CD4-positive, CD25-positive, alpha-beta regulatory T cell (primary cell): ENCODE measurements around the gene MAN1A1. TPM values are rescaled to one million over a fixed set of nuclear protein-coding genes. Genes with fewer than 3 reads are reported as not detected.

Experiments used
- ATAC-seq, 2 donors: fragments of 150-1000 bp; cut with Tn5 transposase; one replicate each; pipeline ENCODE4 v1.10.0; 2021; ENCODE audit warnings: low read depth in 2 of 2, moderate number of reproducible peaks in 2 of 2, moderate library complexity in 1 of 2
- DNase-seq, 3 donors: peaks; one replicate each; pipeline versions ENCODE4 v3.0.0 to v3.0.0-alpha.2; 2012 to 2022; ENCODE audit warnings: mixed read lengths in 1 of 3
- H3K27ac ChIP-seq: one replicate; pipeline ENCODE4 v1.7.0; 2013; ENCODE audit warnings: mild to moderate bottlenecking, low read length; ENCODE audit not compliant: insufficient read depth, poor library complexity, severe bottlenecking
- H3K27me3 ChIP-seq: one replicate; pipeline ENCODE4 v1.7.0; 2013; ENCODE audit warnings: low read length; ENCODE audit not compliant: control insufficient read depth, insufficient read depth
- H3K36me3 ChIP-seq: one replicate; pipeline ENCODE4 v1.7.0; 2013; ENCODE audit warnings: mild to moderate bottlenecking, low read length, moderate library complexity; ENCODE audit not compliant: control insufficient read depth, insufficient read depth
- H3K4me1 ChIP-seq: 2 replicates; pipeline ENCODE4 v1.7.0; 2013; ENCODE audit warnings: mild to moderate bottlenecking, low read length; ENCODE audit not compliant: insufficient read depth, control insufficient read depth, poor library complexity, severe bottlenecking
- H3K4me3 ChIP-seq: one replicate; pipeline ENCODE4 v1.7.0; 2013; ENCODE audit warnings: low read depth, mild to moderate bottlenecking, low read length, moderate library complexity
- H3K9me3 ChIP-seq, 2 experiments: 1 replicate in 1 of 2; 2 replicates in 1 of 2; pipeline ENCODE4 v1.7.0; 2013; ENCODE audit warnings: low read length in 2 of 2, mild to moderate bottlenecking in 1 of 2, moderate library complexity in 1 of 2; ENCODE audit not compliant: control insufficient read depth in 2 of 2
- H3K27ac Mint-ChIP-seq, 3 donors: one replicate each; pipeline ENCODE4 v1.8.0; 2020 to 2022; ENCODE audit warnings: mild to moderate bottlenecking in 3 of 3, mixed read lengths in 3 of 3, moderate library complexity in 2 of 3
- H3K27me3 Mint-ChIP-seq: one replicate; pipeline ENCODE4 v1.8.0; 2022; ENCODE audit warnings: mild to moderate bottlenecking, mixed read lengths
- H3K36me3 Mint-ChIP-seq: one replicate; pipeline ENCODE4 v1.8.0; 2020; ENCODE audit warnings: mixed read lengths
- H3K4me1 Mint-ChIP-seq, 4 donors: one replicate each; pipeline ENCODE4 v1.8.0; 2020 to 2022; ENCODE audit warnings: mixed read lengths in 4 of 4, mild to moderate bottlenecking in 1 of 4
- H3K4me3 Mint-ChIP-seq, 4 donors: one replicate each; pipeline ENCODE4 v1.8.0; 2020 to 2022; ENCODE audit warnings: mild to moderate bottlenecking in 4 of 4, mixed read lengths in 4 of 4, moderate library complexity in 3 of 4
- H3K9me3 Mint-ChIP-seq, 7 donors: one replicate each; pipeline ENCODE4 v1.8.0; 2020 to 2022; ENCODE audit warnings: mixed read lengths in 7 of 7, mild to moderate bottlenecking in 3 of 7, moderate library complexity in 2 of 7
- polyA plus RNA-seq, 4 donors: library from polyadenylated mRNA; unstranded; fragments of 300-500 nt; fragmentation: Illumina TruSeq; gene quantifications; one replicate each; pipeline ENCODE4 v1.2.3, GENCODE V29; 2021
- total RNA-seq: library from RNA; stranded (reverse); gene quantifications from one replicate; pipeline ENCODE4 v1.2.3, GENCODE V29; 2022

MAN1A1 gene
- total and polyA plus RNA-seq, 5 donors from 2014 or later = 10.7 to 20.6 (median 13.6) TPM

DNA sequence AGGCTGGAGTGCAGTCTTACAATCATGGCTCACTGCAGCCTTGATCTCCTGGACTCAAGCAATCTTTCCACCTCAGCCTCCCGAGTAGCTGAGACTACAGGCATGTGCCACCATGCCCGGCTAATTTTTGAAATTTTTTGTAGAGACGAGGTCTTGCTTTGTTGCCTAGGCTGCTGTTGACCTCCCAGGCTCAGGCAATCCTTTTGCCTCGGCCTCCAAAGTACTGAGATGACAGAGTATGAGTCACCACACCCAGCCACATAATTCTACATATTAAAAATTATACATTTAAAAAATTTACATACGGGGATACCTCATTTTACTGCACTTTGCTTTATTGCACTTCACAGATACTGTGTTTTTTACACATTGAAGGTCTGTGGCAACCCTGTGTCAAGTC, 115.1 kb downstream of the MAN1A1 start:
- no peak overlapping the region for H3K4me3 Mint-ChIP-seq
- Histone ChIP-seq H3K27ac (no peak overlapping the region), H3K36me3 (peaks cover 3% of the 10 kb centered on the region), H3K9me3 (no peaks in the 10 kb centered on the region), H3K27me3 (no peaks in the 10 kb centered on the region), H3K4me1 (no peaks in the 10 kb centered on the region), H3K4me3 (no peak overlapping the region)
- DNase-seq (peak in 1 of 3 donors; percentile 7), ATAC-seq (no peak)
- peaks cover 25% of the 10 kb centered on the region for H3K36me3 Mint-ChIP-seq
- peaks cover 4% of the 10 kb centered on the region for H3K27me3 Mint-ChIP-seq
- H3K27ac Mint-ChIP-seq = no peak overlapping the region
- peaks cover 0 to 2% (median 0%) of the 10 kb centered on the region in 7 donors for H3K9me3 Mint-ChIP-seq
- peaks cover 0 to 12% (median 0%) of the 10 kb centered on the region in 4 donors for H3K4me1 Mint-ChIP-seq

DNA sequence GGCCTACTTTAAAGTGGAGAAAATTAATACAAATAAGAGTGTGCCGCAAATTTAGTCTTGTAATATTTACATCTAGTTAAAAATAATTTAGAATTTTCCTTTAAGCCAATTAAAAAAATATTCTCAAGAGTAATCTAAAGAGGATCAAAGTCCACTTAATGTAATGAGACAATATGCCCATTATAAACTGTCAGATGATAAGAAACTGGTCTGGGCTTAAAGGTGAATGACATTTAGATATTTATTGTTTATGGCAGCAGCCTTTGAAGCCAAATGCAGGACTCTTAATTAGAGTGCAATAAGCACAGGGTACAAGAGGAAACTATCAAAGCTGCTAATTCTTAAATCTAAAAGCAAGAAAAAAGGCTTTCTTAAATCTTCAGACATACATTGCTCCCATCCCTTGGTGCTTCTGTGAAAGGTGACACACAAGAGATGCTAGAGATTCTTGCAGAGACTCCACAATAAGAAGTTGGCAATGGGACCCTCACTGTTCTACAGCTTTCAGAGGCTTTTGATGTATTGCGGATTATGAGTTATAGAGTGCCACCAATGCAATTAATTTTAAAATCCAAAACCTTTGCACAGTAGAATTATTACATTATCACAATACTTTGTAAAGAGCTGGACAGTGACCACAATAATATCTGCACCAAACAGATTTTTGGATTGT, 116.1 kb downstream of the MAN1A1 start:
- H3K27me3 Mint-ChIP-seq = peaks cover 4% of the 10 kb centered on the region
- no peak for DNase-seq
- no peak overlapping the region for H3K4me3 Mint-ChIP-seq
- no peak for ATAC-seq
- Histone ChIP-seq H3K4me1 (no peaks in the 10 kb centered on the region), H3K27ac (no peak overlapping the region), H3K4me3 (no peak overlapping the region), H3K9me3 (no peaks in the 10 kb centered on the region), H3K36me3 (peaks cover 3% of the 10 kb centered on the region), H3K27me3 (no peaks in the 10 kb centered on the region)
- H3K36me3 Mint-ChIP-seq = peaks cover 25% of the 10 kb centered on the region
- H3K27ac Mint-ChIP-seq = no peak overlapping the region
- peaks cover 0 to 2% (median 0%) of the 10 kb centered on the region in 7 donors for H3K9me3 Mint-ChIP-seq
- peaks cover 0 to 10% (median 0%) of the 10 kb centered on the region in 4 donors for H3K4me1 Mint-ChIP-seq

DNA sequence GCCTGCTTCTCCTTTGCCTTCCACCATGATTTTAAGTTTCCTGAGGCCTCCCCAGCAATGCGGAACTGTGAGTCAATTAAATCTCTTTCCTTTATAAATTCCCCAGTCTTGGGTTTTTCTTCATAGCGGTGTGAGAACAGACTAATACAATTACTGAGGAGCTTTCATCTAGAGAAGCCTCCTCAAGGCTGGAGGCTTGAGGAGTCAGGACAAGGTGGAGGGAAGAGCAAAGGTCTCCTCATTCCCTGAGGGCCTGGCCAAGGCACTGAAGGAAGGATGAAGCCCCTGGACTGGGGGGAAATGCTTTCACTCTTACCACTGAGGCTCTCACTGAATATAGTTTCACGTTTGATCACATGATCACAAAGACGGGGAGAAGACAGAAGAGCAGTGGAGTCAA, 118.2 kb downstream of the MAN1A1 start:
- H3K4me3 ChIP-seq = no peak overlapping the region
- H3K4me1 Mint-ChIP-seq = peaks cover 0 to 5% (median 0%) of the 10 kb centered on the region in 4 donors
- no peaks in the 10 kb centered on the region for H3K4me1 ChIP-seq
- no peak overlapping the region for H3K27ac Mint-ChIP-seq
- H3K9me3 Mint-ChIP-seq = peaks cover 0 to 2% (median 0%) of the 10 kb centered on the region in 7 donors
- H3K27me3 ChIP-seq = no peaks in the 10 kb centered on the region
- no peak overlapping the region for H3K27ac ChIP-seq
- H3K9me3 ChIP-seq = no peaks in the 10 kb centered on the region
- DNase-seq (no peak), ATAC-seq (no peak)
- H3K27me3 Mint-ChIP-seq = peaks cover 4% of the 10 kb centered on the region
- peaks cover 26% of the 10 kb centered on the region for H3K36me3 Mint-ChIP-seq
- no peaks in the 10 kb centered on the region for H3K36me3 ChIP-seq
- no peak overlapping the region for H3K4me3 Mint-ChIP-seq

DNA sequence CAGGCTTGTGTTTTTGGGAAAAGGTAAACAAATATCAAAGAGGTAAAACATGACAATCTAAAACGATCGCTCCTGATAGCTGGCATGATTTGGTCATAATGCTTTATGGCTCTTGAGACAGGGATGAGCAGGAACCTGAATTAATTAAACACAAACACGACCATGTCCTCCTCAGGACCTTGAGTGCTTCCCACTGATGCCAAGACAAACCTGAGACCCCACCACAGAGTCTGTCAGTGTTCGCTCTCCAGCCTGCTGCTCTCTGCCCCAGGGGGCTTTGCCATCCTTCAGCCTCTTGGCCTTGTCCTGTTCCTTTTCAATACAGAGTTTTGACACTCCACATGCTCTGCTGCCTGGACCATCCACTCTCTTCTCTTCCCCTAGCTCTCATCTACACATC, 119.4 kb downstream of the MAN1A1 start:
- Mint-ChIP-seq H3K4me1 (peaks cover 0 to 5% (median 1%) of the 10 kb centered on the region in 4 donors), H3K36me3 (peaks cover 19% of the 10 kb centered on the region), H3K27me3 (no peaks in the 10 kb centered on the region), H3K4me3 (no peak overlapping the region), H3K27ac (peak overlapping the region in 2 of 3 donors; percentile 21 to 59), H3K9me3 (peaks cover 0 to 2% (median 0%) of the 10 kb centered on the region in 7 donors)
- Histone ChIP-seq H3K4me3 (no peak overlapping the region), H3K27me3 (no peaks in the 10 kb centered on the region), H3K36me3 (no peaks in the 10 kb centered on the region), H3K9me3 (no peaks in the 10 kb centered on the region), H3K4me1 (no peaks in the 10 kb centered on the region), H3K27ac (no peak overlapping the region)
- ATAC-seq = no peak
- DNase-seq = no peak

DNA sequence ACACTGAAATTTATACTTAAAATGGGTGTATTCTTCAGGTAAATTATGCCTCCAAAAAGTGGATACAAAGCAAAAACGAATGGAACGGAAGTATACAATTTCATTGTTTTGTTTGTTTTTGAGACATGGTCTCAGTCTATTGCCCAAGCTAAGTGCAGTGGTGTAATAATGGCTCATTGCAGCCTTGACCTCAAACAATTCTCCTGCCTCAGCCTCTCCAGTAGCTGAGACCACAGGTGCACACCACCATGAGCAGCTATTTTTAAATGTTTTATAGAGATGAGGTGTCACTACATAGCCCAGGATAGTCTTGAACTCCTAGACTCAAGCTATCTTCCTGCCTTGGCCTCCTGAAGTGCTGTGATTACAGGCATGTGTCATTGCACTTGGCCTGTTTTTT, 122.2 kb downstream of the MAN1A1 start:
- no peak for DNase-seq

DNA sequence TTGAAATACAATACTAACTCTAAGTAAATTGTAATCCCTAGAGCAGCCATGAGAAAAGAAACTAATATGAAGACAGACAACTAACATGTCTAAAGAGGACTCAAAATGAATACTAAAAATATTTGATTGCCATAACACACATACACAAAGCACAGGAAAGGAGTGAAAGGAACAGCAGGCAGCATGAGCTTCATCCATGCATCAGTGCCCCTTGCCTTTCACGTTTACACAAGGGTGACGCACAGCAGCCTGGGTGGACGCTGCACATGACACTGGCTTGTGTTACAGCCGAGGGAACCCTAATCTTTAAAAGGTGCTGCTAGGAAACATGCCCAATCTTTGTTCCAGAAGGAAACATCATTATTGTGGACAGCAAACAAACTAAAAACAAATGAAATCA, 123.5 kb downstream of the MAN1A1 start:
- H3K4me3 Mint-ChIP-seq = no peak overlapping the region

More for the DNA sequence above, 122.2 kb downstream of the MAN1A1 start:
- no peak overlapping the region for H3K27ac Mint-ChIP-seq
- H3K36me3 Mint-ChIP-seq = peaks cover 14% of the 10 kb centered on the region
- H3K27me3 Mint-ChIP-seq = no peaks in the 10 kb centered on the region
- H3K4me3 Mint-ChIP-seq = no peak overlapping the region
- peaks cover 0 to 2% (median 0%) of the 10 kb centered on the region in 7 donors for H3K9me3 Mint-ChIP-seq
- H3K4me1 Mint-ChIP-seq = peaks cover 0 to 5% (median 2%) of the 10 kb centered on the region in 4 donors
- Histone ChIP-seq H3K27me3 (no peaks in the 10 kb centered on the region), H3K9me3 (no peaks in the 10 kb centered on the region), H3K4me3 (no peak overlapping the region), H3K4me1 (no peaks in the 10 kb centered on the region), H3K36me3 (no peaks in the 10 kb centered on the region), H3K27ac (no peak overlapping the region)
- ATAC-seq = no peak

DNA sequence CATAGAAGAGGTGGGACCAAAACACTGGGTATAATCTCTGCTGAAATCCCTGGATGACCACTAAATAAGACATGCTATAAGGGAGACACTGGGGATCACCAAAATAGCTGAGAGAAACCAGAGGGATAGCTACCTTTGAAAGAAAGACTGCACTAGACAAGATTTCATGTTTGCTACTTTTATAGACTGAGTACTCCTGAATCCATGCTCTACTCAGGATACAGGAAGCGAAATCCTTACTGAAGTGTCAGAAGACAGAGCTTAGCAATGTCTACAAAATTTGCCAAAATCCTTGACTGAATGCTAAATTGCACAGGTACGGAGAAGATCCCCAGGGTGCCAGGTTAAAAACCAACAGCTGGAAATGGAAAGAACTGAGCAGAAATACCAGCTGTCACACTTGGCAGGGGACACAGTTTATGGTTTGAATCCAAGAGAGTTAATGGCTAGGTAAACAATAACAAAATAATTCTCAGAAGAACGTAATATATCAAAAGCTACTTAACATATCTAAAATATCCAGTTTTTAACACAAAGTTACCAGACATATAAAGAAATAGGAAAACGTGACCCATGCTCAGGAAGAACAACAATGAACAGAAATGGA, 125.4 kb downstream of the MAN1A1 start:
- no peaks in the 10 kb centered on the region for H3K4me1 ChIP-seq
- no peak overlapping the region for H3K4me3 ChIP-seq
- no peaks in the 10 kb centered on the region for H3K36me3 ChIP-seq
- no peaks in the 10 kb centered on the region for H3K27me3 ChIP-seq
- no peak overlapping the region for H3K4me3 Mint-ChIP-seq
- no peak for DNase-seq
- no peaks in the 10 kb centered on the region for H3K27me3 Mint-ChIP-seq
- H3K27ac ChIP-seq = no peak overlapping the region
- no peak for ATAC-seq
- H3K9me3 ChIP-seq = no peaks in the 10 kb centered on the region
- H3K27ac Mint-ChIP-seq = no peak overlapping the region
- peaks cover 10% of the 10 kb centered on the region for H3K36me3 Mint-ChIP-seq
- H3K9me3 Mint-ChIP-seq = no peaks in the 10 kb centered on the region
- peaks cover 0 to 3% (median 0%) of the 10 kb centered on the region in 4 donors for H3K4me1 Mint-ChIP-seq

More for the DNA sequence above, 123.5 kb downstream of the MAN1A1 start:
- Mint-ChIP-seq H3K36me3 (peaks cover 14% of the 10 kb centered on the region), H3K27me3 (no peaks in the 10 kb centered on the region), H3K4me1 (peaks cover 0 to 5% (median 2%) of the 10 kb centered on the region in 4 donors), H3K27ac (no peak overlapping the region), H3K9me3 (no peaks in the 10 kb centered on the region)
- DNase-seq (no peak), ATAC-seq (no peak)
- Histone ChIP-seq H3K27me3 (no peaks in the 10 kb centered on the region), H3K27ac (no peak overlapping the region), H3K36me3 (no peaks in the 10 kb centered on the region), H3K4me1 (no peaks in the 10 kb centered on the region), H3K9me3 (no peaks in the 10 kb centered on the region), H3K4me3 (no peak overlapping the region)

DNA sequence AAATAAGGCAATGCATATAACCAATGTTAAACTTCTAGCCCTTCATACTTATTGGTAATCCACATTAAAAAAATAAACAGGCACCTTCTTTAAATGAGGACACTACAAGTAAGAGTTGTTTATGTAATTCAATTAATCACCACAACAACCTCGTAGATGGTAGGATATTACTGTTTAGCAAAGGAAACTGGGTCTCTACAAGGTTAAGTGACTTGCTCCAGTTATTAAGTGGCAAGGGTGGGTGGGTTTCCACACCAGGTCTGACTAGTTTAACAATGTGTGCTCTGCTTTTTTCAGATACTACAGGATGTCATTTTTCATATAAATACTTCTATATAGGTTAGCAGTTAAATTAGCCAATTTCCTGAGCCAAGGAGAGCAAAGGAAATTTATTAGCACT, 129.1 kb downstream of the MAN1A1 start:
- Mint-ChIP-seq H3K4me1 (peaks cover 0 to 5% (median 0%) of the 10 kb centered on the region in 4 donors), H3K9me3 (no peaks in the 10 kb centered on the region), H3K27ac (no peak overlapping the region), H3K4me3 (no peak overlapping the region), H3K36me3 (no peaks in the 10 kb centered on the region), H3K27me3 (no peaks in the 10 kb centered on the region)
- Histone ChIP-seq H3K36me3 (no peaks in the 10 kb centered on the region), H3K4me3 (no peak overlapping the region), H3K27me3 (no peaks in the 10 kb centered on the region), H3K27ac (no peak overlapping the region), H3K4me1 (no peaks in the 10 kb centered on the region), H3K9me3 (no peaks in the 10 kb centered on the region)
- ATAC-seq (no peak), DNase-seq (no peak)
